HG02678 (cell line): ENCODE data around the gene ADGRG6.
"Not testable (repeated sequence)": the region's sequence is repeated elsewhere in the genome, so short reads cannot be mapped to it uniquely, and the experiment has no call there.

ENCODE experiments used
- ATAC-seq: cut with Tn5 transposase; IDR thresholded peaks from one replicate; pipeline ENCODE4 v1.9.1; 2021; ENCODE audit warnings: mild to moderate bottlenecking, moderate library complexity; ENCODE audit not compliant: unreplicated experiment

The ADGRG6 gene

GRCh38 chr6:142433419-142433818, 131.6 kb downstream of the ADGRG6 start:
- ATAC-seq = no peak

GRCh38 chr6:142438898-142439297, 137.1 kb downstream of the ADGRG6 start:
- ATAC-seq = no peak

GRCh38 chr6:142440600-142441293, 138.9 kb downstream of the ADGRG6 start:
- ATAC-seq = no peak

- no peak for ATAC-seq
Observed at GRCh38 chr6:142441716-142442115, 139.9 kb downstream of the ADGRG6 start.

GRCh38 chr6:142443102-142443501, 141.3 kb downstream of the ADGRG6 start:
- ATAC-seq = no peak

GRCh38 chr6:142443532-142443931, 141.7 kb downstream of the ADGRG6 start:
- ATAC-seq = no peak

- no peak for ATAC-seq
Observed at GRCh38 chr6:142444376-142444775, 142.6 kb downstream of the ADGRG6 start.

GRCh38 chr6:142444881-142445301, 143.1 kb downstream of the ADGRG6 start:
- ATAC-seq = no peak

GRCh38 chr6:142446168-142446567, 144.4 kb downstream of the ADGRG6 start:
- no peak for ATAC-seq

- ATAC-seq = no peak
Observed at GRCh38 chr6:142446576-142446975, 144.8 kb downstream of the ADGRG6 start.

GRCh38 chr6:142448091-142448729, 146.4 kb downstream of the ADGRG6 start:
- ATAC-seq = no peak

GRCh38 chr6:142450856-142451255, 149.0 kb downstream of the ADGRG6 start:
- not testable (repeated sequence) for ATAC-seq

GRCh38 chr6:142452993-142453392, 151.2 kb downstream of the ADGRG6 start:
- no peak for ATAC-seq

- not testable (repeated sequence) for ATAC-seq
Observed at GRCh38 chr6:142454196-142454595, 152.4 kb downstream of the ADGRG6 start.

- ATAC-seq = not testable (repeated sequence)
Observed at GRCh38 chr6:142454848-142455247, 153.0 kb downstream of the ADGRG6 start.

- no peak for ATAC-seq
Observed at GRCh38 chr6:142455957-142456589, 154.3 kb downstream of the ADGRG6 start.

- no peak for ATAC-seq
Observed at GRCh38 chr6:142457638-142458406, 156.0 kb downstream of the ADGRG6 start.

GRCh38 chr6:142458836-142459235, 157.0 kb downstream of the ADGRG6 start:
- no peak for ATAC-seq

GRCh38 chr6:142459271-142459670, 157.5 kb downstream of the ADGRG6 start:
- no peak for ATAC-seq

GRCh38 chr6:142462260-142462659, 160.5 kb downstream of the ADGRG6 start:
- no peak for ATAC-seq

GRCh38 chr6:142463988-142464387, 162.2 kb downstream of the ADGRG6 start:
- ATAC-seq = no peak
